Activated CD8-positive, alpha-beta T cell treated with anti-CD3 and anti-CD28 coated beads, Interleukin-2, amount 10 ng/mL, durations not matched to agents 7 days and 5 days (primary cell): ENCODE data around the gene CC2D1A. TPM values are rescaled to one million over a fixed set of nuclear protein-coding genes. Genes with fewer than 3 reads are reported as not detected.

Source experiments
- ATAC-seq: fragments of 150-1000 bp; cut with Tn5 transposase; one replicate; pipeline ENCODE4 v1.10.0; 2021; ENCODE audit warnings: moderate library complexity
- CTCF ChIA-PET: fragments of 350-600 bp; sonication (Branson Sonifier 250); formaldehyde crosslinking; loops from one replicate; lab custom pipeline; 2021; ENCODE audit warnings: antibody characterized with exemption; lab: Charles Lee
- POLR2A ChIA-PET: fragments of 350-600 bp; sonication (Branson Sonifier 250); formaldehyde crosslinking; loops from one replicate; lab custom pipeline; 2021; ENCODE audit warnings: antibody characterized with exemption; lab: Charles Lee
- DNase-seq: peaks from one replicate; pipeline ENCODE4 v3.0.0-alpha.2; 2020
- H3K27ac Mint-ChIP-seq: one replicate; pipeline ENCODE4 v1.8.0; 2021; ENCODE audit warnings: mild to moderate bottlenecking, mixed read lengths
- H3K27me3 Mint-ChIP-seq: one replicate; pipeline ENCODE4 v1.8.0; 2021; ENCODE audit warnings: low read depth, mixed read lengths
- H3K36me3 Mint-ChIP-seq: one replicate; pipeline ENCODE4 v1.8.0; 2021; ENCODE audit warnings: low read depth, mixed read lengths
- H3K4me1 Mint-ChIP-seq: one replicate; pipeline ENCODE4 v1.8.0; 2021; ENCODE audit warnings: low read depth, mixed read lengths
- H3K4me3 Mint-ChIP-seq: one replicate; pipeline ENCODE4 v1.8.0; 2021; ENCODE audit warnings: mild to moderate bottlenecking, mixed read lengths
- H3K9me3 Mint-ChIP-seq: one replicate; pipeline ENCODE4 v1.8.0; 2022; ENCODE audit warnings: mixed read lengths; ENCODE audit not compliant: insufficient read depth
- total RNA-seq, 2 experiments: library from RNA; stranded (reverse); gene quantifications; one replicate each; pipeline ENCODE4 v1.2.3, GENCODE V29; 2021

The CC2D1A gene
- total RNA-seq, 2 experiments from 2014 or later: 27.8 to 28.9 TPM

DNA sequence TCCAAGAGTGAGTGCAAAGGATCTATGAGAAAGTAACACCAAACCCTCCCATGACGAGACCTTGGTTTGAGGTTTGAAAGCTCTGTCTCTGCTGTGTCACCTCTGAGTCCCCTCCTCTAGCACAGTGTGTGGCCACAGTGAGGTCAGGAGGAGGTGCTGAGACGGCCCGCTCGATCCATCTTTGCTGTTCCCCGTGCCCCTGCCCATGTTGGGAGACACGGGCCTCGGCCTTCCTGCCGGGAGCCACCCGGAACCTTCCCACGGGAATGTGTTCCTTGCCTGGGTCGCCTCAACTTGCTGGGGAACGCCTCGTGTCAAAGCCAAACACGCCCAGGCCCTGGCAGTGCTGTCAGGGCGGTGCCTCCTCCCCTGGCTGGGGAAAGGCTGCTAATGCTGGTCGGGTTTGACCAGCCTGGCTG is 19.0 kb upstream of the CC2D1A start:
- CTCF ChIA-PET: interaction anchor here (0.6 to 2.1 kb wide), 7 partner anchors 16 to 461 kb away, joined by 3 to 9 read pairs (median 3); partner anchors contain the start of genes IL27RA and MISP3
- Mint-ChIP-seq H3K27me3 (peaks cover 4% of the 10 kb centered on the region), H3K36me3 (no peaks in the 10 kb centered on the region), H3K4me1 (peaks cover 45% of the 10 kb centered on the region), H3K9me3 (no peaks in the 10 kb centered on the region), H3K27ac (peak overlapping the region; percentile 30), H3K4me3 (no peak overlapping the region)
- POLR2A ChIA-PET: no interaction called here
- DNase-seq (peak; percentile 72), ATAC-seq (peak; percentile 77)

GRCh38 chr19:13887517-13887916 is 18.5 kb upstream of the CC2D1A start:
- no peaks in the 10 kb centered on the region for H3K9me3 Mint-ChIP-seq
- CTCF ChIA-PET: interaction anchor here (0.9 to 2.1 kb wide), 3 partner anchors 15 to 185 kb away, joined by 3 to 9 read pairs (median 3); partner anchors contain the start of gene MISP3
- ATAC-seq (peak; percentile 9), DNase-seq (no peak)
- H3K36me3 Mint-ChIP-seq: no peaks in the 10 kb centered on the region
- peaks cover 4% of the 10 kb centered on the region for H3K27me3 Mint-ChIP-seq
- H3K27ac Mint-ChIP-seq: no peak overlapping the region
- POLR2A ChIA-PET: no interaction called here
- H3K4me1 Mint-ChIP-seq: peaks cover 40% of the 10 kb centered on the region
- H3K4me3 Mint-ChIP-seq: no peak overlapping the region

DNA sequence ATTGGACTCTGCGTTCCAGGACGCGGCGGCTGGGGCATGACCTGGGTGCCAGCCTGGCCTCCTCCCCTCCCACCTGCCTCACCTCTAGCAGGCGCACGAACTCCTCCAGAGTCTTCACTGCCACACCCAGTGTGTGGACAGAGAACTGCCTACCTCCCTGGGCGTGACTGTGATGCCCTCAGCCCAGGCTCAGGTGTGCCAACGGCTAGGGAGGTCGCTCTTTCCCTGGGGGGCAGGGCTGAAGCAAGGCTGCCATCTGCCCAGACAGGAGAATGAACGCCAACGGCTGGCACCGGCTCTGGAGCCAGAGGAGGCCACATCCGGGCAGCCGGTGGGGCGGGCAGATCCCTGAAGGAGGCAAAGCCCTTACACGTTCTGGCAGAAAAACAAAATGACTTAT is 17.7 kb upstream of the CC2D1A start:
- CTCF ChIA-PET: interaction anchor here (0.8 to 1.4 kb wide), 2 partner anchors 8 to 184 kb away, joined by 3 read pairs; no protein-coding TSS in a partner anchor
- POLR2A ChIA-PET: no interaction called here
- ATAC-seq: no peak

DNA sequence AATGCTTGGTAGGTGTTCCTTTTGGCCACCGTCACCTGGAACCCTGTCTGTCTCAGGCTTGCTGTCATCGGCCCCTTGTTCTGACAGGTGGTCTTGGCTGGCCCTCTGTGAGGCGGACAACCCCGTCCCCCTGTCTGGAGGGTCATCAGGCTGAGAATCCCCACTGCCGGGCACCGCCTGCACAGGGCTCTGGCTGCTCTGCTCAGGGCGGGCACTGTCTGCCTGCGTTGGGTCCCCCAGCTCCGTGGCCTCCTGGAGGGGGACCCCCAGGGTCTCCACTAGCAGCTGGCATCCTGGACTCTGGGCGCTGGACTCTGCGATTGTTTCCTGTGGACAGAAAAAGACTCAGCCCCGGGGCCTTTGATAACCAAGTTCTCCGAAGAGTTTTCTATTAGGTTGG is 15.9 kb upstream of the CC2D1A start:
- H3K9me3 Mint-ChIP-seq: no peaks in the 10 kb centered on the region
- ChIA-PET CTCF (interaction anchor here (1.5 kb wide), 1 partner anchor 183 kb away, joined by 5 read pairs; no protein-coding TSS in a partner anchor), POLR2A (no interaction called here)
- peaks cover 24% of the 10 kb centered on the region for H3K4me1 Mint-ChIP-seq
- no peak overlapping the region for H3K27ac Mint-ChIP-seq
- H3K4me3 Mint-ChIP-seq: no peak overlapping the region
- ATAC-seq (no peak), DNase-seq (no peak)
- H3K36me3 Mint-ChIP-seq: no peaks in the 10 kb centered on the region
- no peaks in the 10 kb centered on the region for H3K27me3 Mint-ChIP-seq

More for the DNA sequence above, 17.7 kb upstream of the CC2D1A start:
- Mint-ChIP-seq H3K4me1 (peaks cover 35% of the 10 kb centered on the region), H3K4me3 (no peak overlapping the region), H3K27me3 (peaks cover 4% of the 10 kb centered on the region), H3K27ac (no peak overlapping the region), H3K36me3 (no peaks in the 10 kb centered on the region), H3K9me3 (no peaks in the 10 kb centered on the region)
- no peak for DNase-seq

DNA sequence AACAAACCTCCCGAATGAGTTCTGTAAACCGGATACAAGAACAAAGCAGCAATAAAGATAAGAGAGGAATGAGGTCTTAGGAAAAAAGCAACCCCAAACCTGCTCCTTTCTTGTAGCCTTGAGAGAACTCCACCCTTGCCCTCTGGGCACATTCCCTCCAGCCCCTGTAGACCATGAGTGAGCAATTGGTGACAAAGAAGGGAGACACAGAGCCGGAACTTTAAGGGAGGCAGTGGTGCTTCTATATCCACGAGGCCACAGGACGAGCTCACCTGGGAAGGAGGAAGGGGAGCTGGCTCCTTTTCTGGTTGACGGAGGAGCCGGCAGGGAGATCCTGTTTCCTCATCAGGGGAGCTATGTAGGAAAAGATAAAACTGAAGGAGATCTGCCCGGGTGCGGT is 13.1 kb upstream of the CC2D1A start:
- no peak overlapping the region for H3K27ac Mint-ChIP-seq
- ChIA-PET POLR2A (interaction anchor here (0.6 kb wide), 2 partner anchors 95 to 136 kb away, joined by 3 to 7 read pairs; no protein-coding TSS in a partner anchor), CTCF (no interaction called here)

DNA sequence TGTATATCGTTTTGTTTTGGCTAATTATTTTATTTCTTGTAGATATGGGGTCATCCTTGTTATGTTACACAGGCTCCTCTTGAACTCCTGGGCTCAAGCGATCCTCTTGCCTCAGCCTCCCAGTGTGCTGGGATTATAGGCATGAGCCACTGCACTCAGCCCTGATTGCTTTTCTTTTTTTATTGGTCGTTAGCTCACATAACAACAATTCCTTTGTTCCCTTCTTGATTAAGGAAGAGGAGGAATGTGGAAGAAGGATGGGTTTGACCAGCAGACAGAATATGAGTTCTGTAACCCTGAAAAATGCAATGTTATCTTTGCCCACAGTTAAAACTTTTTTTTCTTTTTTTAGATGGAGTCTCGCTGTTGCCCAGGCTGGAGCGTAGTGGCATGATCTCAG is 11.4 kb upstream of the CC2D1A start:
- DNase-seq (no peak), ATAC-seq (no peak)
- Mint-ChIP-seq H3K9me3 (no peaks in the 10 kb centered on the region), H3K4me3 (no peak overlapping the region), H3K27ac (no peak overlapping the region), H3K4me1 (no peaks in the 10 kb centered on the region), H3K36me3 (no peaks in the 10 kb centered on the region), H3K27me3 (no peaks in the 10 kb centered on the region)
- ChIA-PET POLR2A (no interaction called here), CTCF (interaction anchor here (1.0 to 1.3 kb wide), 2 partner anchors 8 to 178 kb away, joined by 4 to 6 read pairs; partner anchors contain the start of gene MISP3)

More for the DNA sequence above, 13.1 kb upstream of the CC2D1A start:
- no peak for ATAC-seq
- Mint-ChIP-seq H3K27me3 (no peaks in the 10 kb centered on the region), H3K4me3 (no peak overlapping the region), H3K36me3 (no peaks in the 10 kb centered on the region), H3K4me1 (no peaks in the 10 kb centered on the region), H3K9me3 (no peaks in the 10 kb centered on the region)
- DNase-seq: no peak

- no peaks in the 10 kb centered on the region for H3K4me1 Mint-ChIP-seq
- CTCF ChIA-PET: no interaction called here
- DNase-seq: no peak
- H3K4me3 Mint-ChIP-seq: no peak overlapping the region
- no peaks in the 10 kb centered on the region for H3K27me3 Mint-ChIP-seq
- H3K27ac Mint-ChIP-seq: no peak overlapping the region
- POLR2A ChIA-PET: no interaction called here
- no peaks in the 10 kb centered on the region for H3K36me3 Mint-ChIP-seq
- H3K9me3 Mint-ChIP-seq: no peaks in the 10 kb centered on the region
- ATAC-seq: no peak
Observed at GRCh38 chr19:13896227-13896626, 9.8 kb upstream of the CC2D1A start.

DNA sequence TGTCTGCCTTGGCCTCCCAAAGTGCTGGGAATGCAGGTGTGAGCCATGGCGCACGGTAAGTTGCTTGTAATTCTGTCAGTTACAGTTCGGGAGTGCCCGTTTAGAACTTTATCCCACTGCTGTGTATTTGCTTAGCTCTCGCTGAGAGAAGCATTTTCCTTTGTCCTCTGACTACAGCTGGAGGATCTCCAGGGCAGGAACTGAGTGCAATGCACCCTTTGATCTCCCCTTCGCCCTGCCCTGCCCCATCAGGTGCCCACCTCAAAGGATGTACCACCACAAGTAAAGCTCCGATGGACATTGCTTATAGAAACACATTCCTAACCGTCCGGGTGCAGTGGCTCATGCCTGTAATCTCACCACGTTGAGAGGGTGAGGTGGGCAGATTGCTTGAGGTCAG is 6.6 kb upstream of the CC2D1A start:
- H3K27ac Mint-ChIP-seq: no peak overlapping the region
- no peaks in the 10 kb centered on the region for H3K36me3 Mint-ChIP-seq
- CTCF ChIA-PET: interaction anchor here (0.9 to 1.9 kb wide), 3 partner anchors 18 to 160 kb away, joined by 3 to 6 read pairs (median 3); partner anchors contain the start of gene IL27RA
- POLR2A ChIA-PET: interaction anchor here (0.9 kb wide), 1 partner anchor 53 kb away, joined by 3 read pairs; the partner anchor contains the start of gene DCAF15
- H3K4me1 Mint-ChIP-seq: peaks cover 15% of the 10 kb centered on the region
- H3K9me3 Mint-ChIP-seq: no peaks in the 10 kb centered on the region
- H3K4me3 Mint-ChIP-seq: no peak overlapping the region
- DNase-seq (no peak), ATAC-seq (no peak)
- no peaks in the 10 kb centered on the region for H3K27me3 Mint-ChIP-seq

GRCh38 chr19:13899912-13900584 is 6.0 kb upstream of the CC2D1A start:
- Mint-ChIP-seq H3K27ac (peak overlapping the region; percentile 55), H3K4me1 (peaks cover 19% of the 10 kb centered on the region), H3K36me3 (no peaks in the 10 kb centered on the region), H3K9me3 (no peaks in the 10 kb centered on the region), H3K4me3 (no peak overlapping the region), H3K27me3 (no peaks in the 10 kb centered on the region)
- POLR2A ChIA-PET: interaction anchor here (0.9 kb wide), 1 partner anchor 52 kb away, joined by 3 read pairs; the partner anchor contains the start of gene DCAF15
- CTCF ChIA-PET: interaction anchor here (0.9 to 1.9 kb wide), 2 partner anchors 18 to 160 kb away, joined by 3 to 6 read pairs; no protein-coding TSS in a partner anchor
- ATAC-seq (no peak), DNase-seq (no peak)

DNA sequence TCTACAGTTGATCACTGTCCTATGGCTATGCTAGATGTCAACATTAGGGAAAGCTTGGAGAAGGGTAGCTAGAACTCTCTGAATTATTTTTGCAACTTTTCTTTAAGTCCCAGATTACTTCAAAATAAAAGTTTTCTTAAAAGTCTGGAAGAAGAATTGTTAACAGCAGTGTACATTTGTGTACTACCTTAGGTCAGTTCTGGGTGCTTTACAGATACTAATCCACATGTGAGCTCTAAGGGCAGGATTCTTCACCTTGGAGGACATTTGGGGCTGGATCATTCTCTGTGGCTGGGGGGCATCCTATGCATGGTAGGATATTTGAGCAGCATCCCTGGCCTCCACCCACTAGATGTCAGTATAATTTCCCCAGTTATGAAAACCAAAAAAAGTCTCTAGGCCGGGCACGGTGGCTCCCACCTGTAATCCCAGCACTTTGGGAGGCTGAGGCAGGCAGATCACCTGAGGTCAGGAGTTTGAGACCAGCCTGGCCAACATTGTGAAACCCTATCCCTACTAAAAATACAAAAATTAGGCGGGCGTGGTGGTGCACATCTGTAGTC is 2.9 kb upstream of the CC2D1A start:
- no peak overlapping the region for H3K4me3 Mint-ChIP-seq
- POLR2A ChIA-PET: interaction anchor here (0.6 to 0.9 kb wide), 3 partner anchors 49 to 196 kb away, joined by 3 to 5 read pairs (median 3); partner anchors contain the start of gene IL27RA
- DNase-seq (peak; percentile 62), ATAC-seq (no peak)
- peaks cover 3% of the 10 kb centered on the region for H3K9me3 Mint-ChIP-seq
- H3K36me3 Mint-ChIP-seq: peaks cover 4% of the 10 kb centered on the region
- H3K4me1 Mint-ChIP-seq: peaks cover 36% of the 10 kb centered on the region
- peak overlapping the region; percentile 39 for H3K27ac Mint-ChIP-seq
- CTCF ChIA-PET: interaction anchor here (0.7 to 3.2 kb wide), 19 partner anchors 9 to 296 kb away, joined by 3 to 16 read pairs (median 3); partner anchors contain the start of gene IL27RA
- no peaks in the 10 kb centered on the region for H3K27me3 Mint-ChIP-seq

DNA sequence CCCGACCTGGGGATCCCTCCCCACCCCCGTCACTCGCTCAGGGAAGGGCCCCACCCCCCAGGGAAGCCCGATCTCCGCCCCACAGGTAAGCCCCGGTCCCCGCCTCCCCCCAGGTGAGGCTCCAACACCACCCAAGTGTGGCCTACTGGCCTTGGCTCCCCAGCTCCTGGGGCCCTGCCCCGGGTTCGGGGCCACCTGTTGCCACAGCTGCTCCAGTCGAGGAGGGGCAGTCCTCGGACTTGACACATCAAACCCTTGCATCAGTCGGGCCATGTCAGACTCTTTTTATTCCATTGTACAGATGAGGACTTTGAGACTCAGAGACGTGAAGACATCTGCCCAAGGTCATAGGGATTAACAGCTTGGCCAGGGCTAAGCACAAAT is 512 bp downstream of the CC2D1A start:
- Mint-ChIP-seq H3K36me3 (peaks cover 17% of the 10 kb centered on the region), H3K27me3 (no peaks in the 10 kb centered on the region), H3K4me1 (peaks cover 36% of the 10 kb centered on the region), H3K9me3 (peaks cover 3% of the 10 kb centered on the region), H3K27ac (peak overlapping the region; percentile 53), H3K4me3 (peak overlapping the region; percentile 76)
- peak; percentile 36 for ATAC-seq
- DNase-seq: peak; percentile 42
- CTCF ChIA-PET: interaction anchor here (0.9 to 1.2 kb wide), 2 partner anchors 125 to 142 kb away, joined by 3 to 5 read pairs; partner anchors contain the start of gene IL27RA
- POLR2A ChIA-PET: interaction anchor here (1.4 kb wide), 1 partner anchor 10 kb away, joined by 10 read pairs; no protein-coding TSS in a partner anchor
